Mesenchymal stem cell (in vitro differentiated cells and primary cell): ENCODE results near the gene CDH2.
A peak's percentile ranks its signal among the peaks of the same experiment; 100 is the strongest.

Experiments used
- DNase-seq: peaks from one replicate; pipeline ENCODE4 v3.0.0-alpha.2; 2013
- H2AFZ ChIP-seq: one replicate; pipeline ENCODE4 v1.6.1; 2013; ENCODE audit warnings: low read depth, mild to moderate bottlenecking, control low read depth, inconsistent platforms, low read length, moderate library complexity
- H2AK5ac ChIP-seq: 2 replicates; pipeline ENCODE4 v1.6.1; 2013; ENCODE audit warnings: low read length, moderate library complexity, mild to moderate bottlenecking, inconsistent platforms; ENCODE audit not compliant: severe bottlenecking
- H2BK120ac ChIP-seq: one replicate; pipeline ENCODE4 v1.6.1; 2013; ENCODE audit warnings: low read depth, mild to moderate bottlenecking, inconsistent platforms, low read length, moderate library complexity
- H2BK12ac ChIP-seq, 2 experiments: one replicate each; pipeline ENCODE4 v1.6.1; 2013; ENCODE audit warnings: inconsistent platforms in 2 of 2, low read length in 2 of 2, mild to moderate bottlenecking in 2 of 2, moderate library complexity in 2 of 2, control low read depth in 1 of 2
- H2BK15ac ChIP-seq: one replicate; pipeline ENCODE4 v1.6.1; 2013; ENCODE audit warnings: mild to moderate bottlenecking, low read depth, inconsistent platforms; ENCODE audit not compliant: poor library complexity, severe bottlenecking
- H2BK5ac ChIP-seq: 2 replicates; pipeline ENCODE4 v1.6.1; 2013; ENCODE audit warnings: low read depth, mild to moderate bottlenecking, low read length, control low read depth, inconsistent platforms; ENCODE audit not compliant: poor library complexity, severe bottlenecking
- H3K14ac ChIP-seq, 2 experiments: one replicate each; pipeline ENCODE4 v1.6.1; 2013; ENCODE audit warnings: inconsistent platforms in 2 of 2, low read length in 2 of 2, control low read depth in 1 of 2, mild to moderate bottlenecking in 1 of 2, moderate library complexity in 1 of 2
- H3K18ac ChIP-seq, 2 experiments: one replicate each; pipeline ENCODE4 v1.6.1; 2013; ENCODE audit warnings: inconsistent platforms in 2 of 2, low read length in 2 of 2, control low read depth in 1 of 2, low read depth in 1 of 2, mild to moderate bottlenecking in 1 of 2
- H3K23ac ChIP-seq, 2 experiments: one replicate each; pipeline ENCODE4 v1.6.1; 2013; ENCODE audit warnings: inconsistent platforms in 2 of 2, low read length in 2 of 2, mild to moderate bottlenecking in 2 of 2, moderate library complexity in 2 of 2, control low read depth in 1 of 2
- H3K27ac ChIP-seq: 2 replicates; pipeline ENCODE4 v1.5.1; 2013; ENCODE audit warnings: mild to moderate bottlenecking, moderate library complexity, low read length, control low read depth, inconsistent platforms; ENCODE audit not compliant: poor library complexity, severe bottlenecking
- H3K27me3 ChIP-seq, 2 experiments: 2 replicates each; pipeline versions ENCODE4 v1.6.1 to v1.7.0; 2013; ENCODE audit warnings: low read length in 2 of 2, mild to moderate bottlenecking in 2 of 2, moderate library complexity in 2 of 2, control low read depth in 1 of 2, inconsistent platforms in 1 of 2; ENCODE audit not compliant: control insufficient read depth in 1 of 2, insufficient read depth in 1 of 2
- H3K36me3 ChIP-seq, 2 experiments: 2 replicates each; pipeline versions ENCODE4 v1.6.1 to v1.7.0; 2013; ENCODE audit warnings: low read length in 2 of 2, control low read depth in 1 of 2, inconsistent platforms in 1 of 2, low read depth in 1 of 2, mild to moderate bottlenecking in 1 of 2; ENCODE audit not compliant: insufficient read depth in 2 of 2, control insufficient read depth in 1 of 2
- H3K4ac ChIP-seq, 2 experiments: one replicate each; pipeline ENCODE4 v1.6.1; 2013; ENCODE audit warnings: inconsistent platforms in 2 of 2, low read length in 2 of 2, mild to moderate bottlenecking in 2 of 2, moderate library complexity in 2 of 2, control low read depth in 1 of 2, low read depth in 1 of 2
- H3K4me1 ChIP-seq: 2 replicates; pipeline ENCODE4 v1.6.1; 2013; ENCODE audit warnings: low read depth, low read length, control low read depth; ENCODE audit not compliant: control insufficient read depth, insufficient read depth
- H3K4me2 ChIP-seq: 2 replicates; pipeline ENCODE4 v1.6.1; 2013; ENCODE audit warnings: low read length, mild to moderate bottlenecking, inconsistent platforms; ENCODE audit not compliant: poor library complexity, severe bottlenecking
- H3K4me3 ChIP-seq, 2 experiments: 2 replicates each; pipeline versions ENCODE4 v1.5.1 to v1.7.0; 2013; ENCODE audit warnings: low read length in 2 of 2, mild to moderate bottlenecking in 2 of 2, control low read depth in 1 of 2, low read depth in 1 of 2; ENCODE audit not compliant: insufficient read depth in 1 of 2
- H3K79me1 ChIP-seq: replicated peaks from 2 replicates; pipeline ENCODE4 v1.6.1; 2013; ENCODE audit warnings: mild to moderate bottlenecking, control low read depth, low read length, inconsistent platforms; ENCODE audit not compliant: poor library complexity, severe bottlenecking
- H3K9ac ChIP-seq: 2 replicates; pipeline ENCODE4 v1.7.0; 2013; ENCODE audit warnings: mild to moderate bottlenecking, low read length, moderate library complexity
- H3K9me3 ChIP-seq: 2 replicates; pipeline ENCODE4 v1.7.0; 2013; ENCODE audit warnings: mild to moderate bottlenecking, low read length; ENCODE audit not compliant: control insufficient read depth
- H4K8ac ChIP-seq: one replicate; pipeline ENCODE4 v1.6.1; 2013; ENCODE audit warnings: inconsistent platforms, mild to moderate bottlenecking, low read length, moderate library complexity
- H4K91ac ChIP-seq: one replicate; pipeline ENCODE4 v1.6.1; 2013; ENCODE audit warnings: mild to moderate bottlenecking, low read length, inconsistent platforms
- WGBS: methylation state at CpG from one replicate; pipeline ENCODE4 v1.1.7; 2013; ENCODE audit warnings: mixed read lengths; 5-methylcytosine and 5-hydroxymethylcytosine counted together

CDH2 gene

GRCh38 chr18:28149810-28150420 lies 27.0 kb downstream of the CDH2 start:
- H2AFZ ChIP-seq = no peak overlapping the region
- H3K27ac ChIP-seq = no peak overlapping the region
- H3K18ac ChIP-seq = no peak overlapping the region
- H2AK5ac ChIP-seq = no peak overlapping the region
- no peak overlapping the region for H2BK120ac ChIP-seq
- no peak overlapping the region for H4K91ac ChIP-seq
- H2BK5ac ChIP-seq = no peak overlapping the region
- peak overlapping the region in 1 of 2 experiments; percentile 23 for H2BK12ac ChIP-seq
- H3K36me3 ChIP-seq = peaks cover 0 to 3% of the 10 kb centered on the region in 2 experiments
- no peak overlapping the region for H3K4me2 ChIP-seq
- H3K27me3 ChIP-seq = no peaks in the 10 kb centered on the region
- H3K4me3 ChIP-seq = no peak overlapping the region
- no peaks in the 10 kb centered on the region for H3K9me3 ChIP-seq
- H3K9ac ChIP-seq = no peak overlapping the region
- no peak overlapping the region for H4K8ac ChIP-seq
- peaks cover 5% of the 10 kb centered on the region for H3K4me1 ChIP-seq
- H3K14ac ChIP-seq = no peak overlapping the region
- H3K4ac ChIP-seq = no peak overlapping the region
- DNase-seq = no peak
- no peak overlapping the region for H3K23ac ChIP-seq
- 93% methylated on average over 14 of the region's 14 CpGs for WGBS
- no peak overlapping the region for H2BK15ac ChIP-seq
- H3K79me1 ChIP-seq = peaks cover 30% of the 10 kb centered on the region

DNA sequence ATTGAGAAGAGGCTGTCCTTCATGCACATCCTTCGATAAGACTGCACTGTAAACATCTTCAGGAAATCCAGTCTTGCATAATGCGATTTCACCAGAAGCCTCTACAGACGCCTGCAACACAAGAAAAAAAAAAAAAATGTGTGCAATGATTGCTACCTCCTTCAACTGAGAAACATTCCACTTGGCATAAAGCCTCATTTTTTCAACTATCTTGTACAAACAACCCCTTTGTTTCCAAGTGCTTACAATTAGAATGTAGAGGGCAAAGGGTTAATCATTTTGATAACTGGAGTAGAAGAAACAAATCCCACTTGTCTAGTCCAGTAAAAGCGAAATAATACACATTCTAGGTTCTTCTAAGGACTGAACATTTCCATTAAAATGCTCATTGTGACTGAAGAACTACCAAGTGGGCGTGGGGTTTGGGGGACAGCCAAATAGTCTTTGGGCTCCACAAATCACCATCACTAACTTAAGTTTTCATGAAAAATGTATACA lies 29.2 kb downstream of the CDH2 start:
- Histone ChIP-seq H3K36me3 (peaks cover 0 to 4% of the 10 kb centered on the region in 2 experiments), H3K9ac (no peak overlapping the region), H3K4me1 (peaks cover 5% of the 10 kb centered on the region), H3K14ac (no peak overlapping the region), H2BK5ac (no peak overlapping the region), H3K4me3 (no peak overlapping the region), H3K4ac (no peak overlapping the region), H2BK15ac (no peak overlapping the region), H3K23ac (no peak overlapping the region), H3K27ac (no peak overlapping the region), H2BK12ac (no peak overlapping the region), H3K18ac (no peak overlapping the region), H3K9me3 (no peaks in the 10 kb centered on the region), H3K79me1 (peaks cover 21% of the 10 kb centered on the region), H4K8ac (no peak overlapping the region), H4K91ac (no peak overlapping the region), H2AFZ (no peak overlapping the region), H3K27me3 (no peaks in the 10 kb centered on the region), H3K4me2 (no peak overlapping the region), H2AK5ac (no peak overlapping the region), H2BK120ac (no peak overlapping the region)
- 37% methylated on average over 5 of the region's 5 CpGs for WGBS
- DNase-seq = peak; percentile 95

DNA sequence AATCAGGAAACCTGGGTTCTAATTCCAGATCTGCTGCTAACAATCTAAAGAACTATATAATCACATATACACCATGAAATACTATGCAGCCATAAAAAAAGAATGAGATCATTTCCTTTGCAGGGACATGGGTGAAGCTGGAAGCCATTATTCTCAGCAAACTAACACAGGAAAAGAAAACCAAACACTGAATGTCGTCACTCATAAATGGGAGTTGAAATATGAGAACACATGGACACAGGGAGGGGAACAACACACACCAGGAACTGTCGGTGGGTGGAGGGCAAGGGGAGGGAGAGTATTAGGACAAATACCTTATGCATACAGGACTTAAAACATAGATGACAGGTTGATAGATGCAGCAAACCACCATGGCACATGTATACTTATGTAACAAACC lies 33.2 kb downstream of the CDH2 start:
- H3K36me3 ChIP-seq = peaks cover 0 to 4% of the 10 kb centered on the region in 2 experiments
- no peak overlapping the region for H3K4ac ChIP-seq
- H3K18ac ChIP-seq = no peak overlapping the region
- no peak overlapping the region for H2BK5ac ChIP-seq
- H2BK12ac ChIP-seq = no peak overlapping the region
- no peak overlapping the region for H3K9ac ChIP-seq
- no peaks in the 10 kb centered on the region for H3K4me1 ChIP-seq
- H3K4me2 ChIP-seq = no peak overlapping the region
- no peak for DNase-seq
- no peaks in the 10 kb centered on the region for H3K9me3 ChIP-seq
- no peak overlapping the region for H2BK120ac ChIP-seq
- H4K8ac ChIP-seq = no peak overlapping the region
- H2BK15ac ChIP-seq = no peak overlapping the region
- H3K23ac ChIP-seq = no peak overlapping the region
- H2AFZ ChIP-seq = no peak overlapping the region
- 100% methylated on average over 2 of the region's 2 CpGs for WGBS
- no peaks in the 10 kb centered on the region for H3K27me3 ChIP-seq
- no peak overlapping the region for H3K14ac ChIP-seq
- H3K27ac ChIP-seq = no peak overlapping the region
- H3K4me3 ChIP-seq = no peak overlapping the region
- no peak overlapping the region for H2AK5ac ChIP-seq
- H4K91ac ChIP-seq = no peak overlapping the region
- peaks cover 16% of the 10 kb centered on the region for H3K79me1 ChIP-seq

GRCh38 chr18:28138816-28139215 lies 38.1 kb downstream of the CDH2 start:
- no peak overlapping the region for H3K18ac ChIP-seq
- H3K23ac ChIP-seq = no peak overlapping the region
- WGBS = 93% methylated on average over 3 of the region's 3 CpGs
- peaks cover 23% of the 10 kb centered on the region for H3K79me1 ChIP-seq
- H4K8ac ChIP-seq = no peak overlapping the region
- H3K4ac ChIP-seq = no peak overlapping the region
- H3K9ac ChIP-seq = no peak overlapping the region
- H3K27ac ChIP-seq = no peak overlapping the region
- no peaks in the 10 kb centered on the region for H3K27me3 ChIP-seq
- H3K9me3 ChIP-seq = no peaks in the 10 kb centered on the region
- no peaks in the 10 kb centered on the region for H3K36me3 ChIP-seq
- H2BK15ac ChIP-seq = no peak overlapping the region
- H2BK120ac ChIP-seq = no peak overlapping the region
- H3K4me2 ChIP-seq = no peak overlapping the region
- H2AK5ac ChIP-seq = no peak overlapping the region
- no peak overlapping the region for H2AFZ ChIP-seq
- DNase-seq = no peak
- H3K4me1 ChIP-seq = no peaks in the 10 kb centered on the region
- H4K91ac ChIP-seq = no peak overlapping the region
- H3K4me3 ChIP-seq = no peak overlapping the region
- no peak overlapping the region for H2BK5ac ChIP-seq
- no peak overlapping the region for H2BK12ac ChIP-seq
- no peak overlapping the region for H3K14ac ChIP-seq
